NCI-H524 treated with DMSO at 0.1 percent for 48 hours (cell line): ENCODE data around the gene SMDT1.
A peak's percentile ranks its signal among the peaks of the same experiment; 100 is the strongest.
"Not testable (repeated sequence)": the region's sequence is repeated elsewhere in the genome, so short reads cannot be mapped to it uniquely, and the experiment has no call there.

ENCODE experiments used
- DNase-seq: peaks from one replicate; lab custom pipeline; 2025; lab: John Stamatoyannopoulos, UW

Gene SMDT1

DNA sequence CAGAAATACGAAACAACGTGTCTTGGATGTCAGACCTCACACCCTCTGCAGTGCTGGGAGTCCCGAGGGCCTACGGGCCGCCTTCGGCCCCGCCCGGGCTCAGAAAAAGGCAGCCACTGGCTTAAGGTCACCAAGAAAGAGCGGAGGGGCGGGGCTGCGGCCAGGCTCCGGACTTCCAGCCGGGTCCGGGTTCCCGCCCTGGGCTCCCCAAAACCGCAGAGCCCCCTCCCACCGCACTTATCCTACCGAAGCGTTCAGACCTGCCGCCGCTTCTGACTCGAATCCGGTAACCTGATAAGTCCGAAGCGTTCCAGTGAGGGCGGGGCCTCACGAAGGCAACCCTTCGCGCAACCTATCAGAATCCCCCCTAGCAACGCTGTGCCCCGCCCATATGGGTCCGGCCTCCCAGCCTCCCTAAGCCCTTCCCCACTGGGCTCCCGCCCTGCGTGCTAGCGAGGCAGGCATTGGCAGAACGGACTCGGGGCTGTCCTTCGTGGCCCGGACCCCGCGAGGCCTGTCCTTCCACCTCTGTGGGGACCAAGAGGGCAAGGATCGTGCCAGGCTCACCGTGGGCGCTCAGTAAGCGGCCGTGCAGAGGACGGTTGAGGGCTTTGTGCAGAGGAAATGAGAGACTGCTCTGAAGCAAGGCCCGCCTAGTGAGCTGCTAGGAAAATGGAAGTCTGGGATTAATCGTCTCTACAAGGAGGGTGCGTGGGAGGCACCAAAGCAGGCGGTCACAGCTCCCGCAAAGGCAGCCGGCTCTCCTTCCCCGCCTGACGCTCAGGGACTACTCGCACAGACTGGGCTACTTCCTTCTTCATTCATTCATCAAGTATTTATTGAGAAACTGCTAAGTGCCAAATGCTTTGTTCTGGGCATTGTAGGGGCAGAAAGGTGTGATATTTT, 8.7 kb upstream of the SMDT1 start, which contains the start of gene NAGA:
NAGA (minus strand) TSS at position 296 of the 906 bp plus-strand sequence. CDS start 515 bp downstream, outside the sequence.
- DNase-seq = peak; percentile 71

DNA sequence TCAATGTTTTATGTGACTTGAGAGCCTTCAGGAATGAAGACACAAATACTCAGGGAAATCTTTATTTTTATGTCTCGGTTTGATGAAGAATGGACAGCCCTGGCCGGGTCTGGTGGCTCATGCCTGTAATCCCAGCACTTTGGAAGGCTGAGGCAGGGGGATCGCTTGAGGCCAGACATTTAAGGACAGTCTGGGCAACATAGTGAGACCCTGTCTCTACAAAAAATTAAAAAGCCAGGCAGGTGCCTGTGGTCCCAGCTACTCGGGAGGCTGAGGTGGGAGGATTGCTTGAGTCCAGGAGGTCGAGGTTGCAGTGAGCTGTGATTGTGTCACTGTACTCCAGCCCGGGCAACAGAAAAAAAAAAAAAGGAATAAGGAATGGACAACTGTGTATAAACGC, 8.0 kb upstream of the SMDT1 start:
- not testable (repeated sequence) for DNase-seq

DNA sequence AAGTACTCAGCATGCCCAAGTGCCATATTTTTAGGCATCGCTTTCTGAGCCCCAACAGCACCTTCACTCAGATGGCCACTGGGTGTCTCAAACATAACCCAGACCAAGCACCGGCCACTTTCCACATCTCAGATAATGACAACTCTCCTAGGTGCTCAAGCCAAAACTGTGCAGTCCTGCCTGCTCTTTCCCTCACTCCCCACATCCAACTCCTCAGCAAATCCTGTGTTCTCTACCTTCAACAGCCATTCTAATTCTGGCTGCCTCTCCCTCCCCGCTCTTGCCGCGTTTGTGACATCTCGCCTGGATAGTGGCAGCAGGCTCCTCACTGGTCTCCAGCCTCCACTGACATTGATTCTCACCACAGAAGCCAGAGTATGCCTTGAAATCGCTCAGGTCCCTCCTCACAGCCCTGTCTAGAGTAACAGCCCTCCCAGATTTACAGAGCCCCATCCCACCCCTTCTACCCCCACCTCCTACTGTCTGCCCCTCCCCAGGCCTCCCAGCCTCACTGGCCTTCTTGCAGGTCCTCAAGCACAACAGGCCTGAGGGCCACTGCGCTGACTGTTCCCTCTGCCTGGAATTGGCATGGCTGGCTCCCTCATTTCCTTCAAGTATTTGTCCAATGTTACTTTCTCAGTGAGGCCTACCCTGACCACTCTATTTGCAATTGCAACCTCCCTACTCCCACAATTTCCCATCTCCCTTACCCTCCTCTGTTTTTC, 6.7 kb upstream of the SMDT1 start:
- DNase-seq = no peak

DNA sequence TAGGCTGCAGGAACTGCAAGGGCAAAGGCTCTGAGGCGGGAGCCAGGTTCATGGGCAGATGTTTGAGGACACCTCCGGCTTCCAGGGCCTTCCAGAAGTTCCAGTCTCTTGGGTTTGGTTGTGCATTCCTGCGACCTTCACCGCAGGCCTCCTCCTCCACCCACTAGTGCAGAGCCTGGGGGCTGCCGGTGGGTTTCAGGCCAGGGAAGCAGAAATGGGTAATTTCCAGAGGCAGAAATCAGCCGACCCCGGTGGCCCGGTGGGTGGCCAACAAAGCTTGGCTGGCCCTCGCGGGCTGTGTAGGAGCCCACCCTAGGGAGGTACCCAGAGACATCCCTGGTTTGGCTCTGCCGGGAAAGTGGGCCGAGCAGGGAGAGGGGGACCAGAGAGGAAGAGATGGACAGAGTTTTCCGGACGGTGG, 5.9 kb upstream of the SMDT1 start:
- no peak for DNase-seq

DNA sequence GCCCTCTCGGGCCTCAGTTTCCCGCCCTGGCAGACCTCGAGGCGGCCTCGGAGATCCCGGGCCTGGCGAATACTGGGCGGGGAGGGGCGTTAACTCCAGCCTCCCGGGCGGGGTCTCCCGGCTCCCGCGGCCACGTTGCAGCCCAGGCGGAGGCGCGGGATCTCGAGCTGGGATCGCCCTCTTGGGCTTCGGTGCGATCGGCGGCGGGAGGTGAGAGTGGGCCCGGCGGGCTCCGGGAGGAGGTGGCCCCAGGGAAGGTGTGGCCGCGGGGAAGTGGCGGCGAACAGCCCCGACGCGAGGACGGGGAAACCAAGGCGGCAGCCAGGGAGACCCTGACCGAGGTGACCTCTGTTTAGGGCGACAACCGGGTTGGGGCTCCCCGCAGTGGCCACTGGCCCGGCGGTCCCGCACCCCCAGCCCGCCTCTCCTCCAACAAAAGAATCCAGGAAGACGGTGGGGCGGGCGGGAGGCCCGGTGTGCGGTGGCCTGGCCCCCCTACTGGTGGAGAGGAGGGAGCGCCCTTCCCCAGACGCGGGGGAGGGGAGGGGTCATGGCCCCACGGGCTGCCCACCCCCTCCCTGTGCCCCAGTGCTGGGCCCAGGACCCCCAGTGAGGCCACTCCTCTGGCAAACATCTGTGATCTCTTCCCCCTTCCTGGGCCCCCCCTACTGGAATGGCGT, 5.2 kb upstream of the SMDT1 start, which contains the start of gene PHETA2:
PHETA2 (plus strand) TSS at position 117 of the 680 bp plus-strand sequence. CDS start 3,046 bp downstream, outside the sequence.
- no peak for DNase-seq

DNA sequence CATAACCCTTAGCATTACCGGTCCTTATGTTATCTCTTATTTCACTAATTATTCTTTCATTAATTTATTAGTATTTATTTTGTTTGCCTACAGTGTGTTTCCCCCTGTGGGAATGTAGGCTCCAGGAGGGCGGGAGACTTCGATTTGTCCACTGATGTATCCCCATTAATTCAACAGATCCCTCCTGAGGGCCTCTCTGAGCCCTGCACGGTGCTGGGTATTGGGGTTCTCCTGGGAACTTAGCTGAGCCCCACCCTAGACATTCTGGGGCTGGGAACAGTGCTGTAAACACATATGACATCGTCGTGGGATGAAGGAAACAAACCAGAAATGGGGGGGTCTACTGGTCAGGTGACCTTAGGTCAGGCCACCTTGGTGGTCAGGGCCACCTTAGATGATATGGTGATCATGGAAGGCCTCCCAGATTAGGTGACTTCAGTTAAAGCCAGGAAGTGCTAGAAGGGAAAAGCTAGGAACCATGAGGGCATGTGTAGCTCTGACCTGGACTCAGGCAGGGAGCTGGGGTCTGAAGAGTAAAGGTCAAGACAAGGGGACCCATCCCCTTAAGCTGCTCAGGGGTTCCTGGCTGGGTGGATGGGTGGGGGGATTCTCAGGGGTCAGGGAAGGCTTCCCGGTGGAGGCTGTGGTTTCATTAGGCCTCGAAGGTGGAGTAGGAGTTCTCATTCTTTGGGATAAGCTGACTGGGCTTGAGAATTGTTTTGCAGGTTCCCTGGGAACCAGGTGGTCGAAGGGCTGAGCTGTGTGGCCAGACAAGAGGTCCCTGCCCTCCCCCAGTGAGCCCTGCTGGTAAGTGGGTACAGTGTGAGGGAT, 4.4 kb upstream of the SMDT1 start:
- no peak for DNase-seq

DNA sequence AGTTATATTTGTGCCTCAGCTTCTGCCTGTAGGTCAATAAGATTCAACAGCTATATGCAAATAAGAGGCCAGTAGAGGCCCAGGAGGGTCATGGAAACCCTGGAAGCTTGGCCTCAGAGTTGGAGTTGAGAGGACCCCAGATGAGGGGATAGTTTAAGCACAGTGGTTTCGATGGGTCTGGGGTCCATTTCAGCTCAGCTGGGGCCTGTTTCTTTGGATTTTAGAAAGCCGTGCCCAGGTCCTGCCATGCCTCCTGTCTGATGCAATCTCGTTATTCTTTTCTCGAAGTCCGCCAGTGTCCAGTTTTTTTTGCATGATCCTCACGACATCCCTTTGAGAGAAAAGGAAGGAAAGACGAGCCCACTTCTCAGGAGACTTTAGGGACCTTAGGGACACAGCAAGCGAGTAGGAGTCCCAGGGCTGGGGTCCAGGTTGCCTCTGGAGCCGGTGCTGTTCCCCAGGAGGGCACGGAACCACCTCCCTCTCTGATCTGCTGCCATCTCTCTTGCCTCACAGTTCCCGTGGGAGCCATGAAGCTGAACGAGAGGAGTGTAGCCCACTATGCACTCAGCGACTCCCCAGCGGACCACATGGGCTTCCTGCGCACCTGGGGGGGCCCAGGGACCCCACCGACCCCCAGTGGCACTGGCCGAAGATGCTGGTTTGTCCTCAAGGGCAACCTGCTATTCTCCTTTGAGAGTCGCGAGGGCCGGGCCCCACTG, 2.6 kb upstream of the SMDT1 start:
- no peak for DNase-seq

DNA sequence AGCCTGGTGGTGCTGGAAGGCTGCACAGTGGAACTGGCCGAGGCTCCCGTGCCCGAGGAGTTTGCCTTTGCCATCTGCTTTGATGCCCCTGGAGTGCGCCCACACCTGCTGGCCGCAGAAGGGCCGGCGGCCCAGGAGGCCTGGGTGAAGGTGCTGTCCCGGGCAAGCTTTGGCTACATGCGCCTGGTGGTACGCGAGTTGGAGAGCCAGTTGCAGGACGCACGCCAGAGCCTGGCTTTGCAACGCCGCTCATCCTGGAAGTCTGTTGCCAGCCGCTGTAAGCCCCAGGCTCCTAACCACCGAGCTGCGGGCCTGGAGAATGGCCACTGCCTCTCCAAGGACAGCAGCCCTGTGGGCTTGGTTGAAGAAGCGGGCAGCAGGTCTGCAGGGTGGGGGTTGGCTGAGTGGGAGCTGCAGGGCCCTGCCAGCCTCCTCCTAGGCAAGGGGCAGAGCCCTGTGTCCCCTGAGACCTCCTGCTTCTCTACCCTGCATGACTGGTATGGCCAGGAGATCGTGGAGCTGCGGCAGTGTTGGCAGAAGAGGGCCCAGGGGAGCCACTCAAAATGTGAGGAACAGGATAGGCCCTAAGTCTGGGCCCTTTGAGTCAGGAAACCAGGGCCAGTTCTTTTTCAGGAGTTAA, 1.9 kb upstream of the SMDT1 start:
- DNase-seq = no peak

DNA sequence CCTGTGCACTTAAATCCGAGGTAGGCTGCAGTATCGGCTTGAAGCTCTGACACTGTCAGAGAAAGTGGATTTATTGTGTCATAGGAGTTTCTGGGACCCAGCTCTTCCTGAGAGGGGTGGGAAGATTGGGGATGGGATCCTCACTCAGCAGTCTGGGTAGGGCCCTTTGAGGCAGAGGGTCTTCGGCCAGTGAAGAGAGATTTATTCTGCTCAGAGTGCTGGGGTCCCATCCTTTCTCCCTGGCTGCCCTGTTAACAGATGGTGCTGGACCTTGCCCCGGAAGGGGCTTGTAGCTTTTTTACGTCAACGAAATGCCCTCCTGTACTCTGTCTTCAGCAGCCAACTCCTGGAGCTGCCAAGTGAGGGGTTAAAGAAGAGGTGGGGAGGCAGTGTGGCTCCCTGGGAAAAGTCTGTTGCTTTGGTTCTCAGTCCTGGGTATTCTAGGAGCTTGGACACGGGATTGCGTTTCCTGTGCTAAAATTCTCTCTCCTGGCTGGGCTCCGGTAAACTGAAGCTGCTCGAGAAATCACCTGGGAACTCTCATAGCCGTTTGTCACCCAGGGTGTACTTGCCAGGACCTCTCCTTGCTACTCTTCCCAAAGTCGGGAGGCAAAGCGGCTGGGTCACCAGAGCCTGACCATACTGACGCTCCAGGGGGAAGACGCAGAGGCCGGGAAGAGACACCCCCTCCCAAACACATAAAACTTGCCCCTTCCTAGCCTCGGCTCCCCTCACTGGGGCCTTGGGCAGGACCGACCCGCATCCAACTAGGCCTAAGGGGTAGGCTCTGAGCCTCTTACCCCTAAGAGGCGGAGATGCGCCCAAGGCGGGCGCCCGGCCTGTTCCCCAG, 806 bp upstream of the SMDT1 start:
- no peak for DNase-seq

DNA sequence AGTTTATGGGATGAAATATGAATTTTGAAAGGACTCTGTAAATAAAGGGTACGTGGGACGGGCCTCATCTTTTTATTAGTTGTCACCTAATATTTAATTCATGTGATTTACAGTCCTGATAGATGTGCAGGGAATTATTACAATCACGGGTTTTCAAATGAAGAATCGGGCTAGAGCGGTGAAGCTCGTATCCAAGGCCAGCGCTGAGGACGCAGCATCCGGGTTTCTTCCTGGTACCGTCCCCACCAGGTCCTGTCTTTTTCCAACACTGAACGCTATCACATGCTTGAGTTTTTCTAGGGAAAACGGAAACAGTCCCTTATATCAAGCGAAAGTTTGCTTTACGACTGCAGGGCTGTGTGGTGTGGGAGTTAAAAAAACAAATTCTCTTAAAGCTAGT, 787 bp downstream of the SMDT1 start:
- DNase-seq = no peak

DNA sequence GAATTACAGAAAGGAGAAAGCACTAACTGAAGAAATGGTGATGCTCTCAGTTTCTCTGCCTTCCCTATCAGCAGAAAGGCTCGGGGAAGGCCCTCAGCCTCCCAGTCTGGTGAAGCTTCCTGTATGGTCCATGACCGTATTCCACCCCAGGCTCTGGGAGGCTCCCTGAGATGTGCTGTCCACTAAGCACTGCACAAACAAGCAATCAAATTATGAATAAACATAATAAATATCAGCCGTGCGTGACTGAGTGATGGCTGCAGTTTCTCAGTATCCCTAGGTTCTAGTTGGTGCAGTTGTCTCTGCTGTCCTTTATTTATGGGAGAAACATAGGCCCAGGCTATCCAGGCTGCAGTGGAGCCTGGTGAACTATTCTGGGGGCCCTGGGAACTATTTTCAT, 3.6 kb downstream of the SMDT1 start:
- no peak for DNase-seq

DNA sequence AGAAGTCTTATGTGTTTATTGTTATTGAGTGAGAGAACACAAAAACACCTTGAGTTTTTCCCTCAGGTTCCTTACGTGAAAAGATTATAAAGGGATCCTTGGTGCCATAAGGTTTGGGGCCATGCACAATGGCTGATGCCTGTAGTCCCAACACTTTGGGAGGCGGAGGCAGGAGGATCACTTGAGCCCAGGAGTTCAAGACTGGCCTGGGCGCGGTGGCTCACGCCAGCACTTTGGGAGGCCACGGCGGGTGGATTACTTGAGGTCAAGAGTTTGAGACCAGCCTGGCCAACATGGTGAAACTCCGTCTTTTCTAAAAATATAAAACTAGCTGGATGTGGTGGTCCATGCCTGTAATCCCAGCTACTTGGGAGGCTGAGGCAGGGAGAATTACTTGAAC, 5.4 kb downstream of the SMDT1 start:
- DNase-seq = no peak

DNA sequence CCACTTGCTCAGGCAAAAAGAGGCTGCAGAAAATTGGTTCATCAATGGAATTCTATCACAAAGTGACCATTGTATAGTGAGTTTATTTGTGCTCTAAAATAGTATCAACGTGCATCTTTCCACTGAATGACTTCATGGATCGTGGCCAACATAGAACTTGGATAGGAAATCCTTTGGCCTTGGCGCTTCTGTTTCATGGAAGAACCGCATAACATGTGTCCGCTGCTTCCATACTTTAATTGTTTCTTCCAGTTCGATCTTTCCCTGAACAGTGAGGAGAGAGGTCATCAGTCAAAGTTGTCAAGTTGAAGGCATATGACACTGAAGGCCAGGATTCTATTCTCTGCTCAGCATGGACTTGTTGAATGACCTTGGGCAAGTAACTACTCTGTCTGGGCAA, 6.6 kb downstream of the SMDT1 start:
- no peak for DNase-seq

DNA sequence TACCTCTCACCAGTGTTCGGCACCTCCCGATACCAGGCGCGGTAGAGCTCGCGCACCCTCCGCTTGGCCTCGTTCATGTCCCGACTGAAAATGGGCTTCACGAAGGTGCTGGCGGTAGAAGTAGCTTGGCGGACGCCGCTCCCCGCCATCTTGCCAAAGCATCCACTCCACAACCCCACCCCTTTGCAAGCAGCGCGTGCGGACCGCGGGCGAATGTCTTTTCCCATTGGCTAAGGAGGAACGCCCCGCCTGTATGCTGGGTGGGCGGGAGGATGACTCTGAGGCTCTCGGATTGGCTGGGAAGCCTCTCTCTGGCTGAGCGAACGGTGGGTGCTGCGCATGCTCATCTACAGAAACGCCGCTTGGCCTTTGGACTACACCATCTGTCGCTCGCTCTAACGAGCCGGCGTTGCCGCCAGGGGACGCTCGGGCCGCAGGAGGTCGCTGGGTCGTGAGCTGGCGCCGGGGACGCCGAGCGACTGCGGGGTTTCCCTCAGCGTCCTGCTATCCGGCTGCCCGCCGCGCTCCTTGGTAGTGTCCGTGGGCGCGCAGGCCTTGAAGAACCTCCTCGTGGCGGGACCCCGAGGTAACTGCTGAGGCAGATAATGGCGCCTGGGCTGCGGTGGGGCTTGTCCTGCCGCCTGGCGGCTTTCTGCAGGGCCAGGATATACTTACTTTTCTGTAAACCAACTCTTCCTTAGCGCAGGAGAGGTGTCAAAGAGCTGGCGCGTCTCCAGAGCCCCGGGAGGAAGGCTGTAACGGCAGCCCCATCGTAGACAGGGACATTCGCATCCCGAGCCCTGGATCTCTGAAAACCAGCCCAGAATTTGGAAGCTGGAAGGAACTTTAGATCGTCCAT, 11.3 kb downstream of the SMDT1 start, which contains the start of gene NDUFA6:
NDUFA6 (minus strand) TSS at position 177 of the 859 bp plus-strand sequence; CDS start at position 149, 28 bp downstream.
- DNase-seq = peak; percentile 97

DNA sequence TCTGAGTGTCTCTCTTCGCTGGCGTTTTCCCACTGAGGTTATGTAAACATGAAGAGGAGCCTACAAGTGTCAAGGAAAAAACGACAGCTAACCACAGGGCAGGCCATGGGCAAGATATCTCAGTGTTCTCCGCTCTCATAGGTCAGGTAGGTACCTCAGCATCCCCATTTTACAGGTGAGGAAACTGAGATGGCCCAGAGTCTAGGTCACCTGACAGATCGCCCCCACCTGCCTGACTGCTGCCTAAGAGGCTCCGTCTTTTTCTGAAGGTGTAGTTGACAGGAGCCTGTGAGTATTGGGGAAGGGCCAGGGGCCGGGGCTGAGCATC, 11.9 kb downstream of the SMDT1 start:
- no peak for DNase-seq

DNA sequence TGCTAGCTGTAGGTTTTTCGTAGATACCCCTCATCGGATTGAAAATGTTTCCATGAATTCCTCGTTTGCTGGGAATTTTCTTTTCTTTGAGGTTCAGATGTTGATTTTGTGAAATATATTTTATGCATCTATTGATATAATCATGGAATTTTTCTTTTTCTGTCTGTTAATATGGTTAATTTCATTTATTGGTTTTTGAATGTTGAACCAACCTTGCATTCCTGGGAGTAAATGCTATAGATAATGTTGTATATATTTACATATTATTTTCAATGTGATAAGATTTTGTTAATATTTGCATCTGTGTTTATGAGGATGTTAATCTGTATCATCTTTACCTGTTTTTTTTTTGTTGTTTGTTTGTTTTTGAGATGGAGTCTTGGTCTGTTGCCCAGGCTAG, 21.7 kb downstream of the SMDT1 start:
- no peak for DNase-seq

DNA sequence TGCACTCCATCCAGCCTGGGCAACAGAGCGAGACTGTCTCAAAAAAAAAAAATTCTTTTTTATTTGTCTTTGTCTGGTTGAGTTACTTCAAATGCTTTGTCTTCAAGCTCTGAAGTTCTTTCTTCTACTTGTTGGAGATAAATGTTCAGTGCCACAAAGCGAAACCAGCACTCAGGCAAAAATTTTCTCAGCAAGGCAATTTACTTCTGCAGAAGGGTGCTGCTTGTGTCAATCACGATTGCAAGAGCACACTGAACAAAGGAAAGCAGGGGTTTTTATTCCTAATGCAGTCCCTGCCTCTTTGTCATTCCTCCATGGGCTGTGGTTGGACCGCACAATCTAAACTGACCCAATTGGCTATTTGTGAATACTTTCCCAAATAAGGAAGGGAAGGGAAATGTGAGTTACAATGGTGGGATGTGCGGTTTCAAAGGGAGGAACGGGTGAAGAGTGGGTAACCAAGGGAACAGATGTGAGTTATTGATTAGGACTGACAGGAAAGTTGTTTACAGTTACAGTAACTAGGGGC, 24.9 kb downstream of the SMDT1 start:
- DNase-seq = not testable (repeated sequence)

DNA sequence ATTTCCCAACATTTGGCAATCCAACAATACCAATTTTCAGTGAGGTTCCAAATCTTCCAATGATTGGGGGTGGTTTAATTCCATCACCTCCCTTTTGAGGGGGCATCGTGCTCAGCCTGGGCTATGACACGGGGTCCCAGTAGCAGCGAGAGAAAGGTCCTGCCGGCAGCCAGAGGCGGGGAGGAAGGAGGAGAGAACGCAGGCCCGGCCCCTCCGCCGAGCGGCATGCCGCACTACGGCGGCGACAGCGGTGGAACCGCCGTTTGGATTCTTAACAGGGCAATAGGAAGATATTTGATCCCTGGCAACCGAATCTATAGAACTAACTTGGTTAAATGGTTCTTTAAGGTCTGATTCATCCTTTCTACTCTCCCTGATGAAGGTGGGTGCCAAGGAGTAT, 29.3 kb downstream of the SMDT1 start:
- DNase-seq = no peak
